GM21447 (cell line): ENCODE data around the gene VGLL3.

Experiments
- ATAC-seq: cut with Tn5 transposase; IDR thresholded peaks from one replicate; pipeline ENCODE4 v1.9.1; 2021; ENCODE audit not compliant: unreplicated experiment

The VGLL3 gene

GRCh38 chr3:86954747-86955146 is 36.2 kb downstream of the VGLL3 start:
- ATAC-seq = no peak

- no peak for ATAC-seq
These were observed 36.7 kb downstream of the VGLL3 start for GRCh38 chr3:86954226-86954625.

GRCh38 chr3:86951322-86951721 is 39.6 kb downstream of the VGLL3 start:
- ATAC-seq = no peak

- no peak for ATAC-seq
These were observed 40.2 kb downstream of the VGLL3 start for GRCh38 chr3:86950717-86951116.

GRCh38 chr3:86949850-86950249 is 41.1 kb downstream of the VGLL3 start:
- ATAC-seq = no peak

- no peak for ATAC-seq
These were observed 42.1 kb downstream of the VGLL3 start for GRCh38 chr3:86948822-86949221.

GRCh38 chr3:86942206-86942605 is 48.7 kb downstream of the VGLL3 start:
- no peak for ATAC-seq

GRCh38 chr3:86938416-86939105 is 52.4 kb downstream of the VGLL3 start:
- ATAC-seq = no peak

GRCh38 chr3:86937306-86937791 is 53.6 kb downstream of the VGLL3 start:
- ATAC-seq = no peak

GRCh38 chr3:86934851-86935250 is 56.1 kb downstream of the VGLL3 start:
- no peak for ATAC-seq

GRCh38 chr3:86930831-86931230 is 60.1 kb downstream of the VGLL3 start:
- no peak for ATAC-seq

- ATAC-seq = no peak
These were observed 60.8 kb downstream of the VGLL3 start for GRCh38 chr3:86930181-86930580.

GRCh38 chr3:86929046-86929445 is 61.9 kb downstream of the VGLL3 start:
- ATAC-seq = no peak

- no peak for ATAC-seq
These were observed 67.9 kb downstream of the VGLL3 start for GRCh38 chr3:86923071-86923491.

GRCh38 chr3:86921971-86922680 is 68.8 kb downstream of the VGLL3 start:
- no peak for ATAC-seq

- ATAC-seq = no peak
These were observed 76.3 kb downstream of the VGLL3 start for GRCh38 chr3:86914670-86915069.

- ATAC-seq = no peak
These were observed 77.8 kb downstream of the VGLL3 start for GRCh38 chr3:86913160-86913559.

GRCh38 chr3:86895202-86895601 is 95.7 kb downstream of the VGLL3 start:
- ATAC-seq = no peak

GRCh38 chr3:86890741-86891396 is 100.1 kb downstream of the VGLL3 start:
- ATAC-seq = no peak
